ENCODE data around the gene MGME1.

The MGME1 gene

DNA sequence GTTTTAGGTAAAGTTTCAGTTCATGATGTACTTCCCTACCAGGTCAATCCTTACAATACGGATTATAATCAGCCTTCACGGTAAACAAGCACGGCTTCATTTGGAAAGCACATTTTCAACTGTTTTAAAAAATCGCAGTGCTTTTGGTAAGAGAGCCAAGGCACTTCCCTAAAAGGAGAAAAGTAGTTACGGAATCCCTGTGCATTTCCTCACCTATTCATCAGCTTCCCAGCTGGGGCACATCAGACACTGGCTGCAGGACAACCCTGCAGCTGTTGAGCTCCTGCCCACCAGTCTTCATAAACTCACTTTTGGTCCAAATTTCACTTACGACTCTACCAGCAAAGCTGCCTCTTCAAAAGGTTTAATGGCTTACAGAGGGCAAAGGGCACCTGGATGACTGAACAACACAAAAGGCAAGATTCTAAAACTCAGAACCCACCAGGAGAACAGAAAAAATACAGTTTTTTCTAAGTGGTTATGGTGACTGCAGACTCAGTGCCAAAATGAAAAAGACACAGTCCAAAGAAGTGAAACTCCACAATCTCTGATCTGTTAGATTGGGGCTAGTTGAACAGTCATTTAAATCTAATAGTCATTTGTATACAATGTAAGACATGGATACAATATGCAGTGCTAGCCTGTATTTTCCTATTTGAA, 7.8 kb upstream of the MGME1 start:
- DNase-seq: peak; percentile 38

DNA sequence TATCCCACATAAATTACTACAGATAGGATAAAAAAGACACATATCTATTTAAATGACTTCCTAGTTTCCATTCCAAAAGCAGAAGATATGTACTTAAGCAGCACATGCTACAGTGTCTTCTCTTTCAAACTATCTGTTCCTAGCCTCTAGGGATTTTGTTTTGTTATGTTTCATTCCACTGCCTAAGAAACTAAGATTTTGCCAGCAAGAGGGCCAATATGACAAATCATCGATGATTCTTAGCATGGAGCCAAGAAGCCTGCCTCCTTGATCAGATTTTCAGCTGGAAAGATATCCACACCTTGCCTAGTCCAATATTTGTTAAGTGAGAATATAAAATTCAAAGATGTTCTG, 7.3 kb upstream of the MGME1 start:
- DNase-seq: no peak

DNA sequence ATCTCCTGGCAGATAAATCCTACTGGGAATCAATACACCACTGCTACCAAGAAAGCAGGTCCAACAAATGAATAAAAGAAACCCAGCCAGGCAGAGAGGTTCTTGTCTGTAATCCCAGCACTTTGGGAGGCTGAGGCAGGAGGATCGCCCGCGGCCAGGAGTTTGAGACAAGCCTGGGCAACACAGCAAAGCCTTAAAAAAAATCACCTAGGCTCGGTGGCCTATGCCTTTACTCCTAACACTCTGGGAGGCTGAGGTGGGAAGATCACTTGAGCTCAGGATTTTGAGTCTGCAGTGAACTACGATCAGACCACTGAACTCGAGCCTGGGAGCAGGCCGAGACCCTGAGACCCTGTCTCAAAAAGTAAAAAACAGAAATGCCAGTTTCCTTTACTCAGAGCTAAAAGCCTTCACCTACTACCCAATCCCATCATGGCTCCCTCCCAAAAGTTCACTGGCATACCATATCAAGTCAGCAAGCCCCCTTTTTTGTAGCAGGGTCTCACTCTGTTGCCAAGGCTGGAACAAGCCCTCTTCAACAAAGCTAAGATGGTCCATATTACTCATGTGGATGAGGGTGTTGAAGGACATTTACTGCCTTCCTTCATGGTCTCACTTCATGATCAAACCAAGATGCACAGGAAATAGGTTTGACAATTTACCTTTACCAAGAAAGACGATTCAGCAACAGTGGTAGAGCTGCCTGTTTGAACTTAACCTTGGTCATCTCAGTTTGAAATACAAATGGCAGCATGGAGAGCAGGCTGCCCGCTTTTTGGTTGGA, 5.5 kb upstream of the MGME1 start:
- DNase-seq: no peak

DNA sequence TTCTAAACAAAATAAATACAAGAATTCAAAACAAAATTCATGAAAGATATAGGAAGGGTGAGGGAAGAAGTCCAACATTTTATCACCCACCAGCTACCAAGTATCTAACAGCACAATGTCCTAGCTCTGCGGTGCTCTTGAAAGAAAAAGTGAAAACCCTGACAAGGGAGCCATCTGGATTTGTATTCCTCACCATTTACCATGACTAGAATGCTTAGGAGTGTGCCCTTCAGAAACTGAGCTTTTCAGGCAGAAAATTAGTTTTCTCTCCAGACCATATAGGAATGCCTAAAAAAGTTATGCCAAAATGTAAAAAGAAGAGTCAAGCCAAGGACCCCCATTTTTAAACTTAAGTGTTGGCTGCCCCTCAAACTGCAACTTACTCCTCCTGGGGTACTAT, 4.7 kb upstream of the MGME1 start:
- DNase-seq: no peak

DNA sequence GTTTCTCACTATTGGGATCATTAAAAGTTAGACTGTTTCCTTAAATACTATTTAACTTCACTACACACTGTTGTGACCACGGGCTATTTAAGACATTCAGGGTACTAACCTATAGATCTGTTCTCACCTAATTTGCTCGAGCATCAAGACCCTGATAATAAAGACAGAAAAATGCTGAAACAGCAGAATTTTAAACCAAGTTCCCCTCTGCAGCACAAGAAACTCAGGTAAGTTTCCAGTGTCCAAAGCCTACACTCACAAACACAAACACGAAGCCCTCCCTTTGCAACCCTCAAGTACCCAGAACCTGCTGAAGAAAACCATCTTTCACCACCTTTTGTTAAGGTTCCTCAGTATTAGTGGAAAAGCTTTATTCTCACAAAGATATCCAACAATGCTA, 4.2 kb upstream of the MGME1 start:
- DNase-seq: no peak

DNA sequence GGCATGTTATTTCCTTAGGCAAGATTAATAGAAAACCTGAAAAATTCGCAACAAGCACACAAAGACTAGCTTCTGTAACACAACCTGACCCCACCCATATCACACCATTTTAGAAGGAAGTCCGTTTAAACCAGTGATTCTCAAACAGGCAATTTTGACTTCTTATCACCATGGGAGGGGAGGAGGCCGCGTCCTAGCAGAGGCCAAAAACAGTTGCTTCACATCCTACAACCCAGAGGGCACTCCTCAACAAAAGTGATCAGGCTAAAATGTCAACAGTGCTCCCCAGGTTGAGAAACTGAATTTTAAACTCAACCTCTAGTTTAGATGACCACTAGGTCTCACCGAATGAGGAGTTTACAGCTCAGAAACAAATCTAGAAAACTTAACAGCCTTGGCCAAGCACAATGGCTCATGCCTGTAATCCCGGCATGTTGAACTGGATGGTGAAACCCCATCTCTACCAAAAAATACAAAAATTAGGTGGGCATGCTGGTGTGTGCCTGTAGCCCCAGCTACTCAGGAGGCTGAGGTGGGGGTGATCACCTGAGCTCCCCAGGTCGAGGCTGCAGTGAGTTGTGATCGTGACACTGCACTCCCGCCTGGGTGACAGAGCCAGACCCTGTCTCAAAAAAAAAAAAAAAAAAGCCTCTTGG, 3.6 kb upstream of the MGME1 start:
- no peak for DNase-seq

DNA sequence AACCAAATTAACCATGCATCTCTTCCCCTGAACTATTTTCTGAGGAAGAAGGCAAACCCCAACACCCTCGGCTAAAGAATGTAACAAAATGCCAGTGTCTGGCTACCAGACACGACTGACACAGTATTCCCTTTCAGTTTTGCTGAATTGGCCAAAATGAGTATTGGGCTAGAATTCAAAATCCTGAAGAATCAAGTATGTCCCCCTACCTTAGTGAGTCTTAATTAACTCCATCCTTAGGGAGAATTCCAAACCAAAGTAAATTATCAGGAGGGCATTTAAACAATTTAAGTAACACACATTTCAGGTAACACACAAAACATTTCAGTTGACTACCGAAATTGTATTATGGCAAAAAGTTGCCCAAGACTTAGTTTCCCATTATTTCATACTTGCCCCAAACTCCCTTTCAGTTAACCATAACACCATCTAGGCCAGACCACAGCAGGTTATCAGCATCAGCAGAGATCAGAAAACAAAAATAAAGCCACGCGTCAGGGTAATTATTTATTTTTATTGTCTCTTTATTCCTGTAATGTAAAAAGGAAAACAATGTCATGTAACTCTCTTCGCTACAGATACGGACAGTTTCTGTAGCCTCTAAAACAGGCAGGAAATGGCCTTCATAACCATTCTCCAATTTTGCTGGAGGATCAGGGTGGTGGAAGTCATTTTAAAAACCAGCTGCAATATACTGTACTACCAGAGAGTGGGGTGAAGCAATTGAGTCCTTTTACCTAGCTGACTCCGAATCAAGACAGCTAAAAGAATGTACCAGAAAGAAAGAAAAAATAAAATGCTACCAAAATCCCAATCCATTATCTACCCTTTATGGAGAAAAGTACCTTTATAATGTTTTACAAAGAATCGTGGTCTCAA, 2.1 kb upstream of the MGME1 start:
- DNase-seq: peak; percentile 44

DNA sequence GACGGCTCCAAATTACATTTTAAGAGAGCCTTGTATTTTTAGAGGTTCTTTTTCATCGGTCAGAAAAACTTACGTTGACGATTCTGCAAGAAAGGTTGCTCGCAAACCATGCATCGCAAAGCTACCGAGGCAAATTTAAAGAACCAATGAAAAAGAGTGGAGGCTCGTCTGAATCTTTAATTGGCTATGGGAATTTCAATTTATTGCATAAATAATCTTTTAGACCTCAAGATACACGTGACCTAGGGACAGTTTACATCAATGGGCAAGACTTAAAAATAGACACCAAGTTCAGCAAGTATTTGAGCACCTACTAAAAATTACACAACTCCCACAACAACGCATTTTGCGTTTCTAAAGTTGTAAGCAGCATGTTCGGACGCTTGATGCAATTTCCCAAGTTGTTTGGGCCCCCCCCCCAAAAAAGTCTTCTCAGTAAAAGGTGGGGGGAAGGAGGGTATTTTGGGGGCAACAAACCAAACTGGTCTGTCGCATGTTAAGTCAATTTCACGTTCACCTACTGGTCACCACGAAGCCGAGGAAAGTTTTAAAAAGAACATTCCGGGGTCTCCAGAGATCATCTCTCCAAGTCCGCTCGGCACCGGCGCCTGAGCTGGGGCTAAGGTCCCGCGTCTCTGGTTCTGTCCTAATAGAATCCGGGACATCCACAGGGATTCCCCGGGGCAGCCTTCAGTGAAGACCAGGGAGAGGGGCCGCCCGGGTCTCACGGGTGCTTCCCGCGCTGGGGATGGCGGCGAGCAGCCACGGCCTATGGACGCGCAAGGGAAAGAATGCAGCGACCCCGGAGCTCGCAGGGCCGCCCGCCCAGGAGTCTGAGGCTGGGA, 1.1 kb upstream of the MGME1 start:
- peak; percentile 37 for DNase-seq

DNA sequence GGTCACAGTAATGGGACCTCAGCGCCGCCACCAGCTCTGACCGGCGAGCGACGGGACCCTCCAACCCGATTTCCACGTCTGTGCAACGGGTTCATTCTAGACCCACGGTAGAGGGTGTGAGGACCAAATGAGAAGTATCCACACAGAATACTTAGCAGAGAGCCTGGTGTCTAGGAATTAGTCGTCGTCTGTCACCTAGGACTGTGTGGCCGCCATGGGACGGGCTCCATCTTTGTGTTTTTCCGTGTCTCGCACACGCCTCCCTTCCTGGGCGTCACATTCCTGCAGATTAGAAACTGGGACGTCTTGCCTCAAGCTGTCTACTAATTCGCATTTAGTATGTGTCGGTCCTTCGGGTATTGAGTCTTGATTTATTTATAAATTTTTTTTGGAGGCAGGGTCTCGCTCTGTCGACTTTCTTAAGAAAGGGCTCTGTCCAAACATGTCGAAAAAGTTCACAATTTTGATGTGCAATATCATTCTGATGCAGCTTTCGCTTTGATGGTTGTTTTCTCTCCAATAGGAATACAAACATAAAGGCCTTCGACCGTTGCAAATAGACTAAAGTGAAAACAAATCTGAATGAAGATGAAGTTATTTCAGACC, 563 bp downstream of the MGME1 start:
- DNase-seq: peak; percentile 37

DNA sequence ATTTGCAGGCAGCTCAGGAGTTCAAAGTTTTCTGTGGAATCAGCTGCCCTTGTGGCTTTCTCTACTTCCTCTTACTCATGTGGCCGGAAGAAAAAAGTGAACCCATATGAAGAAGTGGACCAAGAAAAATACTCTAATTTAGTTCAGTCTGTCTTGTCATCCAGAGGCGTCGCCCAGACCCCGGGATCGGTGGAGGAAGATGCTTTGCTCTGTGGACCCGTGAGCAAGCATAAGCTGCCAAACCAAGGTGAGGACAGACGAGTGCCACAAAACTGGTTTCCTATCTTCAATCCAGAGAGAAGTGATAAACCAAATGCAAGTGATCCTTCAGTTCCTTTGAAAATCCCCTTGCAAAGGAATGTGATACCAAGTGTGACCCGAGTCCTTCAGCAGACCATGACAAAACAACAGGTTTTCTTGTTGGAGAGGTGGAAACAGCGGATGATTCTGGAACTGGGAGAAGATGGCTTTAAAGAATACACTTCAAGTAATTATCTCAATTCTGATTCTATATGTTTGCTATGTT, 1.1 kb downstream of the MGME1 start:
- peak; percentile 81 for DNase-seq

DNA sequence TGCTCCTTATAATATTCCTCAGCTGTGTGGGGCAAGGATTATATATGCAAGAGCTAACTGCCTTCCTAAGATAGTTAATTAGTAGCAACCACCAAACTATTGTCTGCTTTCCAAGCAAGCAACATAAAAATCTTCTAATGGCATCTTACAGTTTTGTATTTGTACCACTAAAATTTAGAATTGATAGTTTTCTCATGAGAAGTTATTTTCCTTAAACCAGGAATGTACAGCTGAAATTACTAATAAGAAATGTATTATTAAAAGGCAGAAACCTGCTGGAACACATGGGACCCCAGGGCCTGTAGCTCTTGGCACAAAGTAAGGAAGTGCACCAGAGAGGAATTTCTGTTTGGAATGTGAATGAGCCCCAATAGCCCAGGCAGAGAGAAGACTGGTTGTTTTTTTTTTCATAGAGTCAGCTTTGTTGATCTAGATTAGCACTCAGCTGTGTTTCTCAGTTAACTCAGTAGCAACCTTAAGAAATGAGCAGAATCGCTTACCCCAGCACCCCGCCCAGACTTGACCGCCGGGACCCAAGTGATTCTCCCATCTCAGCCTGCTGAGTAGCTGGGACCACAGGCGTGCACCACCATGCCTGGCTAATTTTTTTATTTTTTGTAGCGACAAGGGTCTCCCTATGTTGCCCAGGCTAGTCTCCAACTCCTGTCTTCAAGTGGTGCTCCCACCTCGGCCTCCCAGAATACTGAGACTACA, 2.6 kb downstream of the MGME1 start:
- no peak for DNase-seq

DNA sequence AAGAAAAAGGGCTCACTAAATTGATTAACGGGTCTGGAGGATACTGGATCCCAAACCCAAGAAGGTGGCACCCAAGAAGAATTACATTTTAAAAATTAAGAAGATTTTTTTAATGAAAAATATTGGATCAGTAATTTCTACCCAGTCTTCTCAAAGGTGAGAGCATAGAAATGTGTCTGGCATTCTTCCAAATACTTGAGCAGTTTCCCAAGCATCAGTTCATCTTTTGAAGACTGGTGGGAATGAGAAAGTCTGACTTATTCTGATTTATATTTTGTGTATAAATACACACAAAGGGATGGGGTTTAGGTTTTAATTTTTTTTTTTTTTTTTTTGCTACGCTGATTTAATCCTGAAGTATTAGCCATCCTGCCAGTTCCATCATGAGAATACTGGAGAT, 3.3 kb downstream of the MGME1 start:
- DNase-seq: no peak

DNA sequence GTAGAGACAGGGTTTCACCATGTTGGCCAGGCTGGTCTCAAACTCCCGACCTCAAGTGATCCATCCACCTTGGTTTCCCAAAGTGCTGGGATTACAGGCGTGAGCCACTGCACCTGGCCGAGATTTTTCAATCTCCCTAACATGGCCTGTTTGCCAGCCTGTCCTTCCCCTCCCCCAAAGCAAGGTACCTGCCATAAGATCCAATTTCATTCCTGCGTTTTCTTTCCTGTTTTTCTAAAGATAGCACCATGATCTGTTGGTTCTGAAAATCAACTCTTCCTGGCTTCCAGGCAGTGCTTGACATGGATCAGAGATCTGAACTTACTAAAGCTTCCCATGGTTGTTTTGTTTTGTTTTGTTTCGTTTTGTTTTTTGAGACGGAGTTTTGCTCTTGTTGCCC, 7.5 kb downstream of the MGME1 start:
- DNase-seq: no peak

DNA sequence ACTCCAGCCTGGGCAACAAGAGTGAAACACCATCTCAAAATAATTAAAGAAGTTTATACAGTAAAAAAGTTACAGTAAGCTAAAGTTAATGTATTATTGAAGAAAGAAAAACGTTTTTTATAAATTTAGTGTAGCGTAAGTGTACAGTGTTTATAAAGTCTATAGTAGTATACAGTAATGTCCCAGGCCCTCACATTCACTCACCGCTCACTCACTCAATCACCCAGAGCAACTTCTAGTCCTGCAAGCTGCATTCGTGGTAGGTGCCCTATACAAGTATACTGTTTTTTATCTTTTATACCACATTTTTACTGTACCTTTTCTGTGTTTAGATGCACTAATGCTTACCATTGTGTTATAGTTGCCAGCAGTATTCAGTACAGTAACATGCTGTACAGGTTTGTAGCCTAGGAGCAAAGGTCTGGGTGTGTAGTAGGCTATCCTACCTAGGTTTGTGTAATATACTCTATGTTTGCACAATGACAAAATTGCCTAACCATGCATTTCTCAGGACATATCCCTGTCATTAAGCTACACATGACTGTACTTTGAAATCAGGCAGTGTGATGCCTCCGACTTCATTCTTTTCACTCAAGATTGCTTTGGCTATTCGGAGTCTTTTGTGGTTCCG, 16.7 kb downstream of the MGME1 start:
- DNase-seq: no peak

DNA sequence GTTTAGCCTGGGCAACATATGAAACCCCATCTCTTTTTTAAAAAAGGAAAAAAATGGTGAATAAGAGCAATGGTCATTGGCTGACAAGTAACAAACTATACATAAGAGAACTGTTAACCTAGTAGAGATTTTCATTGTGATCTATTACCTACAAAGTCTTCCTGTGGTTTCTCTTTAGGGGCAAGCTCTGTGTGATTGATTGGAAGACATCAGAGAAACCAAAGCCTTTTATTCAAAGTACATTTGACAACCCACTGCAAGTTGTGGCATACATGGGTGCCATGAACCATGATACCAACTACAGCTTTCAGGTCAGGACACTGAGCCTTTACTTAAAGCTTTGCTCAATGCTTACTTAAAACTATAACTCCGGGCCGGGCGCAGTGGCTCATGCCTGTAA, 19.2 kb downstream of the MGME1 start:
- no peak for DNase-seq

DNA sequence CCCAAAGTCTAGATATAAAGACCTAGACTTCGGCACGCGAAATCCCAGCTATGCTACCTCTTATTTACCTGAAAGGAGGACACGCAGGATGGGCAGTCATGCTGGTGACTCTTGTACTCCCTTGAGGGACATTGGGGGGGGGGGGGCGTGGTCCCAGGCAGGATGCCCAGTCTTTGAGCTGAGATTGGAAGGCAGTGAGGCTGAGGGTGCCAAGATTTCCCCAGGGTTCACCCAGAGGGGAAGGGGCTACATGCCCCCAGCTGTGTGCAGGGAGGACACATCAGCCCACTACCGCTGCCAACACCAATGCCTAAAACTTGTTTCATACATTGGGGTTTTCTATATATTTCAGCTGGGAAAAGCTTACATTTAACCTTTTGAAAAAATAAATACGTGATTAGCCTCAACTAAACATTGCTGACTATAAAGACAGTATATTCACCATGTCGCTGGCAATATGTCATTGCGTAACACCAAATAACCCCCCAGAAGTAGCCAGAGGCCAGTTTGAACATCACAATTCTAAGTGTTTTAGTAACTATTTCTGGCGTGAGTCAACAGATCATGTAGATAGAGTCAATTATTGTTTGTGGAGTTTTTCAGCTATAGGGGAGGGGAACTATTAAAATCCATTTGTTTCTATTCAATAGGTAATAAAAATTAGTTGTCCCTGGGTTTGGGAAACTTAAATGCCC, 21.6 kb downstream of the MGME1 start:
- DNase-seq: no peak

DNA sequence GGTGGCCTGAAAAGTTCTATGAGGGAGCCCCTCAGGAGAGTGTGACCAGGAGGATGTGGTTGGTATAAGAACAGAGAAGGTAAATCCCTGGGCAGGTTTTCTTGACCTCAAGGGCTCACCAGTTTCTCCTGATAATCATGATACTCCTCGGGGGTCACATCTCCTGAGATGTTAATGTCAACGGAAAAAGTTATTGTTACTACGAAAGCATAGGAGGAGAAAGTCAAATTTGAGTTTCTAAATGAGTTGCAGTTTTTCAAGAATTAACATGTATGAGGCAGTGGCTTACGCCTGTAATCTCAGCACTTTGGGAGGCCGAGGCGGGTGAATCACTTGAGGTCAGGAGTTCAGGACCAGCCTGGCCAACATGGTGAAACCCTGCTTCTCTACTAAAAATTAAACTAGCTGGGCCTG, 23.4 kb downstream of the MGME1 start:
- no peak for DNase-seq

DNA sequence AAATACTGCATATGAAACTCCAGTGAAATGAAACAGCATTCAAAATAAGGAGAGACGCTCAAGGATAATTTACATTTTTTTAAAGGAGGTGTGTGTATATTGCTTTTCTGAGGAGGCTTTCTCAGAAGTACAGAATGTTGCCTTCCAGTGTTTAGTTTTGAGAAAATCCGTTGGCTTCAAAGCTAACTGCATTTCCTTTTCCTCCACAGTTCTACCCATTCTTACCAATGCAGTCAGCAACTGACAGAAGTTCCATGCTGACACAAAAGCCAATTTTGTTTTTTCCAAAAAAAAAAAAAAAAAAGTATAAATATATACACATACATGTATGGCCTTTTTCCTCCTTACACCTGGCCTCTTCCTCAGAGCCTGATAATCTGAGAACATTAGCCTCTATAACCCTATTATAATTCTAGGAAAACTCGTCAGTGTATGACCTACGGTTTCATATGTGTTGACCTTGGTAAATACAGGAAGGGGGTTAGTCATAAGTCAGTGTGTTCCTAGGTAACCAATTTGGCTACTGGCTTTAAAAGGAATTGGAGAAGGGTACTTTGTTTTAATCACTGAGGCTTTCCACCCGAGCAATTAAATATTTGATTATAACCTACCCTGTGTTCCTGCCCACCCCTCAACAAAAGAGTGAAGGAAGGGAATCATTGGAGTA, 24.2 kb downstream of the MGME1 start:
- no peak for DNase-seq

DNA sequence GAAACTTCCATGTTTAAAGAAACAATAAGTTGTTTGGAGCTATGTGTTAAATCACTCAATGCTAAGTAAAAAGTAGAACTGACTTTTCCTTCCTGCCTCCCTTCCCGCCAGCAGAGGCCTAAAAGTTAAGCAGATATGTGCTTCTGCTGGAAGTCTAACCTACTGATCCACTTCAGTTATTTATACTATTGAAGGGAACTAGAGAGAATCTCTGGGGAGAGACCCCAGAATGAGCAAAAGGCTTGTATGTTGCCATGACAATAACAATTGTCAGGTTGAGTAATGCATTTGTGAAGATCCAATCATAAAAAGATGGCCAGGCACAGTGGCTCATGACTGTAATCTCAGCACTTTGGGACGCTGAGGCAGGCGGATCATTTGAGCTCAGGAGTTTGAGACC, 24.7 kb downstream of the MGME1 start:
- no peak for DNase-seq

Measured in suppressor macrophage treated with lipopolysaccharide for 4 hours (primary cell).